CD4-positive, alpha-beta T cell treated with Interleukin-12 subunit alpha and Interleukin-12 subunit beta, for 1 hour (primary cell): ENCODE results near the gene PNP.
A peak's percentile ranks its signal among the peaks of the same experiment; 100 is the strongest.

Experiments used
- DNase-seq: peaks from one replicate; pipeline ENCODE4 v3.0.0-alpha.2; 2020

Gene PNP

GRCh38 chr14:20455355-20456300, 13.6 kb upstream of the PNP start:
- no peak for DNase-seq

GRCh38 chr14:20456971-20457370, 12.2 kb upstream of the PNP start:
- DNase-seq: no peak

DNA sequence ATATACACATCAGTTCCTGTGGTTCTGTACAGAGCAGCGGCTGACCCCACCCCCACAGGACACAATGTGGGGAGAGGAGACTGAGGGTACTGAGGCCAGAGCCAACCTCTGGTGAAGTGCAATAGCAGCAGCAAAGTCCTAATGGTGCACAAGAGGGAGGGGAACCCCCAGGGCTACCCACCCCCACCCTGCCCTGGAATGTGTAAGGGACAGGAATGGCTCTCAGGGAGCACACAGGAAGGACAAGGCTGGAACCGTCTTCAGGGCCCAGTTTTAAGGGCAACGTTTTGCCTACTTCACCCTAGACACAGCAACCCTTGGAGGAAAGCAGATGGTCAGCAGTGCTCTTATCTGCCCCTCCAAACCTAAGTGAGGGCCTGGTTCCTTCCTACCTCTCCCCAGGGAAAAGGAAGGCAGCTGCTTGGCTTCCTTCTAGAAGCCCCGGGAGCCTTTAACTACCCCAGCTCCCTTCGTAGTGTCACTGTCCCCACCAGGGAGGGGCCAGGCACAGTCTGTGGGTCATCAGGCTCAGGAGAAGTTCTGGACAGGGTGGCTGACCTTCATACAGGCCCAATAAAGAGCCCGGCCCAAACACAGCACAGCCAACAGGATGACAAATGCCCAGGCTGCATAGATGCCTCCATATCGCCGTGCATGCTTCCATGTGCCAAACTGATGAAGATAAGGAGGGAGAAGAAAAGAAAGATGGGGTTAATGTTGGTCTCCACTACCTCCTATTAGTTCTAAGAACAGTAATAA, 11.0 kb upstream of the PNP start:
- DNase-seq: no peak

GRCh38 chr14:20460458-20461224, 8.6 kb upstream of the PNP start:
- DNase-seq: peak; percentile 80

DNA sequence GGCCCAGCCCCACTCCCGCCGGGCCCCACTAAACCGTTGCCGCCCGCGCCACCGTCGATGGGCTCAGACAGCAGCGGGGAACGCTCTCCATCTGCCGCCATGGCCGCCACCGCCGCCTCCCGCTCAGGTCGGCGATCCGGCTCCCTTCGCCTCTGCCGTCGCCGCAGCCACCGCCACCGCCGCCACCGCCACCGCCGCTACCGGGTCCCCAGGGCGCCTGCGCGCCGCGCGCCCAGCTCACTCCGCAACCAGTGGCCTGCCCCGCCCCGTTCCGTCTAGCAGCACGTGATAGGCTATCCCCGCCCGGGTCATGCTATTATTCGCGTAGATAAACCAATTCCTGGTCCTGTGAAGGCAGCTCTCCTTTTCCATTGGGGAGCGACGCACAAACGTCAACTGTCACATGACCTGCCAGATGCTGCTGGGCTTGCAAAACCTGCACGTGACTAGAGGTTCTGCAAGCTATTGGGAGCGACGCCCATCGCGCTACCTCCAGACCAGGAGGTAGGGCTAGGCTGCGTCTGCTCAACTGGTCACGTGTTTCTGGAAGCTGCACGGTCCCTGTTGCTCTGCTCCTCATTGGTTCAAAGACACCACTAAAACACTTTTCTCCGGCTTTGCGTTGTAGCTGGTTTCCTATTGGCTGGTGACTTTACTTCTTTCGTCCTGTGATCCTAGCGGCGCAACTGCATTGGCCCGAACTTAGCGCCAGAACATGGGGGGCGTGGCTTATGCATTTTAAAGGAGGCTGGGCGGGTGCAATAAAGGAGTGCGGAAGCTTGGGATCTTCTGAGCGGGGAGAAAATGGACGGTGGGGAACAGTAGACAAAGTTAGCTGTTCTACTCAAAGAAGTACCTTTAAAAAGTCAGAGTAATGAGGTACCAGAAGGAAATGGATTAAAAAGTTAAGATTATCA, 7.7 kb upstream of the PNP start, which contains the start of gene PIP4P1:
Gene PIP4P1, minus strand, starts transcription at position 210 of the 917 bp plus-strand sequence. Its CDS starts 109 bp downstream, at position 101.
- DNase-seq: peak; percentile 99

- DNase-seq: no peak
These were observed 403 bp upstream of the PNP start for GRCh38 chr14:20468764-20469241.

DNA sequence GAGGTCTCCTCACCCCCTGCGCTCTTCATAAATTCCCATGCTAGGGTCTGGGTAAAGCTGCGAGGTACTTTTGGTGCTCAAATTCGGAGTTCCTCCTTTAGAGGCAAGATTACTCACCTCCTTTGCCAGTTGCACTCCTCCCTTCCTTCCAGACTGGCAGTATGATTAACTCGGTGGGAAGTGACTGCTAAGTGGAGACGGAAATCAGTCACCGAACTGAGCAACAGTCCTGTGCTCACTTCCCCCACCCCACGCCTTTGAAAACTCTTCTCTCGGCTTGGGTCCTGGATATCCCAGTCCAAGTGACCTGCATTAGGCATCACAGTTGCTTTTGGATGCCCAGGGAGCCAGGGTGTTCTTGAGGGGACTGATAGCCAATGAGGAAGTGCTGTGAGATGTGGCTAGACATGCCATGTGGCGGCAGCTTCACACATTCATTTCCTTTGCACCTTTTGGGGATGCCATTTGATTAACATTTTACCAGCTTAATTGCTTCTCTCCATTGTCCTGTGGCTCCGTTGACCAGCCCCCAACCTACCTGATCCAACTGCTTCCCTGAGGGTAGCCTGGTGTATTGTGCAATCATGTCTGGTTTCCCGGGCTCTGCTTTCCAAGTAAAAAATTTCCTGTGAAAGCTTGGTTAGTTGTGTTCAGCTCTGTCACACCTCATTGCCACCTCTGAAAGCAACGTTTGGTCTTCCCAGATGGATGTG, 840 bp downstream of the PNP start:
- DNase-seq: peak; percentile 56

GRCh38 chr14:20470603-20470901, 1.3 kb downstream of the PNP start:
- DNase-seq: no peak

GRCh38 chr14:20472536-20473169, 3.4 kb downstream of the PNP start:
- DNase-seq: no peak

GRCh38 chr14:20476776-20477175, 7.6 kb downstream of the PNP start:
- DNase-seq: no peak

GRCh38 chr14:20477211-20477876, 8.1 kb downstream of the PNP start:
- peak; percentile 56 for DNase-seq

- no peak for DNase-seq
These were observed 9.7 kb downstream of the PNP start for GRCh38 chr14:20478894-20479293.

- no peak for DNase-seq
These were observed 13.2 kb downstream of the PNP start for GRCh38 chr14:20482382-20482781.

DNA sequence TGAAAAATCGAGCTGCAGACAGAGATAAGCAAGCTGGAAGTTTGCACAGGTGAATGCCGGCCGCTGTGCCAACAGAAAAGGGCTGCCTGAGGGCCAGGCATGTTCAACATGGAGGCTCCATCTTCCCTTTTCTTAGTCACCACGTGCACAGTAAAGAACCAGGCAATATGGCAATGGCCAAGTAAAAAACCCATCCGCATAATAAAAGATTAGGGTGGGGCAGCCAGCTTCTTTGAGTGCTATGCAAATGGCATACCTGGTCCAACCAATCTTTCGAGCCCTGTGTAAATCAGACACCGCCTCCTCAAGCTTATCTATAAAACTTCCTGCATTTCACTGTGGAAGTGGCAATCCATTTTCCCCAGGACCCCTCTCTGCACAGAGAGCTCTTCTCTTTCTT, 16.7 kb downstream of the PNP start:
- DNase-seq: no peak

DNA sequence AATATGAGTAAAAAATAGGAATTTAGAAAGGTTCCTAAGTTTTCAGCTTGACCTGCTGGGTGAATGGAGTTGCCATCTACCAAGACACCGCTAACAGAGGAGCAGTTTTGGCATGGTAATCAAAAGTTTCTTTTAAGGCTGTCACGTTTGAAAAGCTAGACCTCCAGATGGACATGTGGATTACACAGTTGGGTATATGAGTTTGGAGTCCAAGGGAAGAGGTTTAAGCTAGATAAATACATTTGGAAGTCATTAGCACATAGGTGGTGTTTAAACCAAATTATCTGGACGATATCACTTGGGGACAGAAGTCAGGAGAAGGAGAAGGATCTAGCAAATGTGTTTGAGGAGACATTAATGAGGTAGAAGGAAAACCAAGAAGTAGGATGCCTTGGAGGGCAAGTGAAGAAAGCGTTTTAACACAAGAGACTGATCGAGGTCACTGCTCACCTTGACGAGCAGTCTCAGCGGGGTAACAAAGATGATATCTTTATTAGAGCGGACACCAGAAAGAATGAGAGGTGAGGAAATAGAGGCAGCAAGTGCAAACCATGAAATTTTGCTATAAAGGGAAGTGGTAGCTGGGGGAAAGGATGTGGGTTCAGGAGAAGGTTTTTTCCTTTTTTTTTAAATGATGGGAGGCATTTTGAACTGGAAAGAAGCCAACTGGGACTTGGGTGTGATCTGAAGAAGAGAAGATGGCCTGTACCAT, 17.6 kb downstream of the PNP start:
- DNase-seq: no peak

DNA sequence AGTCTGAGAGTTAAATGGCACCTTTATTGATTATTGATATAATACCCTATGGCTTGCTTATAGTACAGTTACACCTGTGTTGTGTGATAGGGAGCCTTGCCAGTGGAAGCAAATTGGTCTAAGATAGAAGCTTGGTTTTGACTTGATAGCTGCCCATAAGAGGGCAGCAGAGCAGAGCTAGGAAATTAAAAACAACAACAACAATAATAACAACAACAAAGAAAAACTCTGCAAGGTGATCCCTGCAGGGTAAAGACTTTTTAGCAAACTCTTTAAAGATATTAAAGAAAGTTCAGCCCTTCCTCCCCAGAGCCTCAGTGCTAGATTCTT, 18.2 kb downstream of the PNP start:
- DNase-seq: no peak

DNA sequence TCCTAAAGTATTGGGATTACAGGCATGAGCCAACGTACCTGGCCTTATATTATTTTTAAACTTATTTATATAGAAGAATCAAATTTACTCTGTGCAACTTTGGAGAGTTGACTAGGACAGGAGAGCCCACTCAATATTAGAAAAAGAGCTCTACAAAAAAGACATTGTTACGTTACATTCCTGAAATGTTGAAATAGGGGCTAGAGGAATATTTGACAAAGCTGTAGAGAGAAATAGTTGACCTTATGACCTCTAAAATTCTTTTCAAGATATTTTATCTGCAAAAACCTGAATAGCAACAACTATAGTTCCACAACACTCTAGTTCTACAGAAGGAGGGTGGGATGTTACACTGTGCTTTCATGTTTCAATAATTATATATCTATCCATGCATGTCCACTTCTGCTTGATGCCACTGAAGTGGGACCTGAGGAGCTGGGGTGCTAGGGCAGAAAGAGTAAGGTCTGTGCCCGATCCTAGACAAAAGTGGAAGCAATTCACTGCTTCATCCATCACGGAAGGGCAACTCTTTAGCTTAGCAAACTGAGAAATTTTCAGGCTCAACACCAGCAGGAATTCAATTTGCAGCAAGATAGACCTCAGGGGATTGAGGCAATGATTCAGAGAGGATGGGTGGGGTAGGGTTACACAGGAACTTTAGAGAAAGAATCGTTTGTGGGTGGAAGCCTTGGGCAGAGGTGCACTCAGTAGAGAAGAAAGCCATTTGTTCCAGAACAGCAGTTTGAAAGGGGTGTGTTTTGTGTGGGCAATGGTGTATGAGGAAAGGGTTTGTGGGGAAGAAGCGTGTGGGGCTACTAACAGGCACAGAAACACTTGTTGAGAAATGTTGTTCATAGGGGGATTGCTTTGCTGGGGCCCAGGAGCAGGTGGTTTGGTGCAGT, 20.1 kb downstream of the PNP start:
- no peak for DNase-seq

GRCh38 chr14:20490563-20490962, 21.4 kb downstream of the PNP start:
- no peak for DNase-seq

- DNase-seq: no peak
These were observed 23.3 kb downstream of the PNP start for GRCh38 chr14:20492486-20492885.
